T-helper 2 cell treated with Interferon-gamma antibody and Interleukin-4, amounts not matched to agents 5 μg/mL and 100 μg/mL, for 36 hours (primary cell): ENCODE measurements around the gene ADARB2.

Experiments used
- DNase-seq: peaks from one replicate; pipeline ENCODE4 v3.0.0; 2021; ENCODE audit warnings: low spot score
- H3K27ac Mint-ChIP-seq: one replicate; pipeline ENCODE4 v1.8.0; 2021; ENCODE audit warnings: mild to moderate bottlenecking, mixed read lengths
- H3K27me3 Mint-ChIP-seq: one replicate; pipeline ENCODE4 v1.8.0; 2021; ENCODE audit warnings: low read depth, mixed read lengths
- H3K36me3 Mint-ChIP-seq: one replicate; pipeline ENCODE4 v1.8.0; 2021; ENCODE audit warnings: low read depth, mixed read lengths
- H3K4me1 Mint-ChIP-seq: one replicate; pipeline ENCODE4 v1.8.0; 2021; ENCODE audit warnings: low read depth, mixed read lengths
- H3K4me3 Mint-ChIP-seq: one replicate; pipeline ENCODE4 v1.8.0; 2022; ENCODE audit warnings: mild to moderate bottlenecking, moderate library complexity, mixed read lengths
- H3K9me3 Mint-ChIP-seq: one replicate; pipeline ENCODE4 v1.8.0; 2021; ENCODE audit warnings: mixed read lengths

ADARB2 gene

DNA sequence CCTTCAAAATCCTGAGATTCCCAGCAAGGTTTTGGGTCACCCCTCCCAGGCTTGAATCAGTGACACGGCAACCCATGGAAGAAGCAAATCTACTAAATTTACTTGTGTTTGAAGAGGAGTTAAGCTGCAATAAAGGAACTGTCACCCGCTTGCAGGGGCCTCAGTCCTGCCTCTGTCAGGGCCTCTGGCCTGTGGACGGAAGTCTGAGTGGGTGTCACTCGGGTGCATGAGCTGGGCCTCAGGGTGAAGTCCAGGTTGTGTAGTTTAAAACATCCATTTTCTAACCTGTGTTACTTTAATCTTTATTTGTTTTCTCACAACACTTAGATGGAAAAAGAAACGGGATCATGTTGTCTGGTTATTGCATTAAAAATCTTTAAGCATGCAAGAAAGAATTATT is 234.9 kb downstream of the ADARB2 start:
- Mint-ChIP-seq H3K27ac (no peak overlapping the region), H3K27me3 (no peaks in the 10 kb centered on the region), H3K4me3 (no peak overlapping the region), H3K36me3 (no peaks in the 10 kb centered on the region), H3K9me3 (no peaks in the 10 kb centered on the region), H3K4me1 (no peaks in the 10 kb centered on the region)
- DNase-seq = no peak

DNA sequence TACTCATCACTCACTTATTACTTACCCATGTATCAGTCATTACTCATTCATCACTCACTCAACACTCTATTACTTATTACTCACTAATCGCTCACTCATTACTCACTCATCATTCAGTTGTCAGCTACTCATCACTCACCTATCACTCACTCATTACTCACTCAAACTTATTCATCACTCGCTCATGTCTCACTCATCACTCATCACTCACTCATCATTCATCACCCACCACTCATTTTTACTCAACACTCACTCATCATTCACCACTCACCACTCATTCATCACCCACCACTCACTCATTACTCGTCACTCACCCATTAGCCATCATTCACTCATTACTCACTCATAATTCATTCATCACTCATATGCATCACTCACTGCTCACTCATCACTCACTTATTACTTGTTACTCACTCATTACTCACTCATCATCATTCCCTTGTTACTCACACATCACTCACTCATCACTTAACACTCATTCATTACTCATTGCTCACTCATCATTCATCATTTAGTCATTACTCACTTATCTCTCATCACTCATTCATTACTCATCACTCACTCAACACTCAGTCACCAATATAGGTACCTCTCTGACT is 237.9 kb downstream of the ADARB2 start:
- no peaks in the 10 kb centered on the region for H3K36me3 Mint-ChIP-seq
- H3K9me3 Mint-ChIP-seq = no peaks in the 10 kb centered on the region
- H3K27me3 Mint-ChIP-seq = no peaks in the 10 kb centered on the region
- no peak for DNase-seq
- no peak overlapping the region for H3K27ac Mint-ChIP-seq
- H3K4me1 Mint-ChIP-seq = no peaks in the 10 kb centered on the region
- no peak overlapping the region for H3K4me3 Mint-ChIP-seq

DNA sequence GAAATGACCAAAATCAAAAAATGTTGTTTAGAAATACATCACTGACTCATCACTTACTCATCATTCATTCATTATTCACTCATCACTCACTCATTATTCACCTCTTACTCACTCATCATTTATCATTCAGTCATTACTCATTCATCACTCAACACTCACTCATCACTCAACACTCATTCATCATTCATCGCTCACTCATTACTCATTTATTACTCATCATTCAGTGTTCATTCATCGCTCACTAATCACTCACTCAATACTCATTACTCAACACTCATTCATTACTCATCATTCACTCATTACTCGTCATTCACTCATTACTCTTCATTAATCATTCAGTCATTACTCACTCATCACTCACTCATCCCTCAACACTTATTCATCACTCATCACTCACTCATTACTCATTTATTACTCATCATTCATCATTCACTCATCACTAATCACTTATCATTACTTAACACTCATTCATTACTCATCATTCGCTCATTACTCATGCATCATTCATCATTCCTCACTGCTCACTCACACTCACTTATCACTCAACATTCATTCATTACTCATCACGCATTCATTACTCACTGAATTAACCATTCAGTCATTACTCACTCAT is 238.5 kb downstream of the ADARB2 start:
- DNase-seq = no peak
- Mint-ChIP-seq H3K4me3 (no peak overlapping the region), H3K27me3 (no peaks in the 10 kb centered on the region), H3K9me3 (no peaks in the 10 kb centered on the region), H3K27ac (no peak overlapping the region), H3K36me3 (no peaks in the 10 kb centered on the region), H3K4me1 (no peaks in the 10 kb centered on the region)

DNA sequence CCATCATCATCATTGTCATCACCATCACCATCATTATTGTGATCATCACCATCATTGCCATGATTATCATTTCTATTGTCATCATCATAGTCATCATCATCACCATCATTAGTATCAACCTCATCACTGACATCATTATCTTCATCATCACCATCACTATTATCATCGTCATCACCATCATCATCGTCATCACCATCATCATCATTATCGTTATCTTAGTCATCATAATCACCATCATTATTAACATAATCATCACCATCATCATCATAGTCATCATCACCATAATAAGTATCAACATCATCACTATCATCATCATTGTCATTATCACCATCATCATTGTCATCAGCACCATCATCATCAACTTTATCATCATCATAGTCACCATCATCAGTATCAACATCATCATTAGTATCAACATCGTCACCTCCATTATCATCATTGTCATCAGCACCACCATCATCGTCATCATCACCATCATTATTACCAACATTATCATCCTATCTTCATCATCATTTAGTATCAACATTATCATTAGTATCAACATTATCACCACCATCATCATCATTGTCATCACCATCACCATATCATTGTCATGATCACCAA is 241.3 kb downstream of the ADARB2 start:
- Mint-ChIP-seq H3K4me1 (no peaks in the 10 kb centered on the region), H3K9me3 (no peaks in the 10 kb centered on the region), H3K27ac (no peak overlapping the region), H3K4me3 (no peak overlapping the region), H3K36me3 (no peaks in the 10 kb centered on the region), H3K27me3 (no peaks in the 10 kb centered on the region)
- no peak for DNase-seq

DNA sequence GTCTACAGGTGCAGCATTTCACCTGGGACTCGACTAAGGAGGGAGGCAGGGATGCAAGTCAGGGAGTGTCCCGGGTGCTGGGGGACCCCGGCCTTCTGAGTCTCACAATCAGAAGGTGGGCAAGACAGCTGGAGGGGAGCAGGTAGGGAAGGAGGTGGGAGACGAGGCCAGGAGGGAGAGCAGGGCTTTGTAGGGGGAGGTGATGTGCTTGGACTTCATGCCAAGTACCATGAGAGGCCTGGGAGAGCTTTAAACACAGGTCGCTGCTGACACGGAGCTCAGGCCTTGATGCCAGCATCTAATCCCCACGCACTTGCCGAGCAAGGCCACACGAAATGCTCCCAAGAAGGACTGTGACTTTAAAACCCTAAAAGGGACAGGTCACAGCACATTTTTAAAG is 244.7 kb downstream of the ADARB2 start:
- DNase-seq = no peak
- Mint-ChIP-seq H3K36me3 (no peaks in the 10 kb centered on the region), H3K4me1 (no peaks in the 10 kb centered on the region), H3K4me3 (no peak overlapping the region), H3K27ac (no peak overlapping the region), H3K9me3 (no peaks in the 10 kb centered on the region), H3K27me3 (no peaks in the 10 kb centered on the region)

DNA sequence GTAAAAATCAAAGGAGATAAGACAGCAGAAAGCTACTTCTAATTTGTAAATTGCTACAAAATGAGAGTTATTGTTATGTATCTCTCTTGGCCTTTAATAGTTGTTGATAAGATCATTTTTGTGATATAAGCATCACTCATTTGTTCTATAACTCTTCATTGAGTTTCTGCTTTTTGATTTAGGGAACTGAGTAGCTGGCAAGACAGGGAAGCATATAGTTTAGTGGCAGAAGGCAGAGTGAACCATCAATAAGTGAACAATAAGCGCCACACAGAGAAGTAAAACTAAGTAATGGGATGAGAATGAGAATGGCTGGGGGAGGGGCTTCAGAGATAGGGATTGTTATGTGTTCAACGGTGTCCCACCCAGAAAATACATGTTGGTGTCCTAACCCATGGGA is 245.4 kb downstream of the ADARB2 start:
- no peak overlapping the region for H3K27ac Mint-ChIP-seq

DNA sequence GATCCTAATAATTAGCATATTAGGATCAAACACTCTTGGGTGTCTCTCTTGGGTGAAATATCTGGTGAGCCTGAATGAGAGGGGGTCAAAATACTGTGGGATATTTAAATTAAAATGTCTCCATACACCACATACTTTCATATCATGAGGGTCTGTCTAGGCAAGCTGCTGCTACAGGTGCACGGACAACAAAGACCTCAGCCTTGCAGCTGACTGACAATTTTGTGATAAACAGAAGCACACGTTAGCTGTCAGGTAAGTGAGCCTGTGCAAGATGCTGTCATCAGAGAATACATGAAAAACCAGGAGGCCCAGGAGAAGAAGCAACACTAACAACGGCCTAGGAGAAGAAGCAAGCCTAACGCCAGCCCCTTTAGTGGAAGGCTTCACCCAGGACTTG is 247.5 kb downstream of the ADARB2 start:
- H3K27me3 Mint-ChIP-seq = no peaks in the 10 kb centered on the region

More for the DNA sequence above, 245.4 kb downstream of the ADARB2 start:
- H3K4me1 Mint-ChIP-seq = no peaks in the 10 kb centered on the region
- DNase-seq = no peak
- H3K27me3 Mint-ChIP-seq = no peaks in the 10 kb centered on the region
- H3K9me3 Mint-ChIP-seq = no peaks in the 10 kb centered on the region
- no peak overlapping the region for H3K4me3 Mint-ChIP-seq
- H3K36me3 Mint-ChIP-seq = no peaks in the 10 kb centered on the region

DNA sequence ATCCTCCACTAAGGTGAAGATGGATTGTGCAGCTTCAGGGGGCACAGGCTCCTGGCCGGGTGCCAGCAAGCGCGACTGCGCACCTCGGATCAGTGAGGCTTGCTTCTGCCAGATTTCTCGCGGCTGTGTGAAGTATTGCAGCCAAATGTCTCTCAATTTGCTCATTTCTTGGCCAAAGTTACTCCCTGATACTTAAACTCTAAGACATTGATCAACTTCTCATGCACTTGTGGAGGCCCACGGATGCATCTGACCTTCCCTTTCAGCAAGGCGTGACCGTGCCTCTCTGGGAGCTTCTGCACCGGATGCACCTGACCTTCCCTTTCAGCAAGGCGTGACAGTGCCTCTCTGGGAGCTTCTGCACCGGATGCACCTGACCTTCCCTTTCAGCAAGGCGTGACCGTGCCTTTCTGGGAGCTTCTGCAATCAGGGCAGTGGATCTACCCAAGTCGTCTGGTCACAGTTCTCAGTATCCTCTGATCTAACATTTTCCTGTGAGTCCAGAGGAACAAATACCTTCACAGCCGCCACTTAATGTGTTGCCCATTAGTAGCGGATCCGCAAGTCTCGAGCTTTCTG is 248.3 kb downstream of the ADARB2 start:
- H3K4me3 Mint-ChIP-seq = no peak overlapping the region
- no peak for DNase-seq
- no peaks in the 10 kb centered on the region for H3K4me1 Mint-ChIP-seq
- no peaks in the 10 kb centered on the region for H3K9me3 Mint-ChIP-seq
- no peak overlapping the region for H3K27ac Mint-ChIP-seq
- no peaks in the 10 kb centered on the region for H3K36me3 Mint-ChIP-seq
- no peaks in the 10 kb centered on the region for H3K27me3 Mint-ChIP-seq

More for the DNA sequence above, 247.5 kb downstream of the ADARB2 start:
- Mint-ChIP-seq H3K4me1 (no peaks in the 10 kb centered on the region), H3K4me3 (no peak overlapping the region), H3K9me3 (no peaks in the 10 kb centered on the region), H3K36me3 (no peaks in the 10 kb centered on the region), H3K27ac (no peak overlapping the region)
- DNase-seq = no peak

DNA sequence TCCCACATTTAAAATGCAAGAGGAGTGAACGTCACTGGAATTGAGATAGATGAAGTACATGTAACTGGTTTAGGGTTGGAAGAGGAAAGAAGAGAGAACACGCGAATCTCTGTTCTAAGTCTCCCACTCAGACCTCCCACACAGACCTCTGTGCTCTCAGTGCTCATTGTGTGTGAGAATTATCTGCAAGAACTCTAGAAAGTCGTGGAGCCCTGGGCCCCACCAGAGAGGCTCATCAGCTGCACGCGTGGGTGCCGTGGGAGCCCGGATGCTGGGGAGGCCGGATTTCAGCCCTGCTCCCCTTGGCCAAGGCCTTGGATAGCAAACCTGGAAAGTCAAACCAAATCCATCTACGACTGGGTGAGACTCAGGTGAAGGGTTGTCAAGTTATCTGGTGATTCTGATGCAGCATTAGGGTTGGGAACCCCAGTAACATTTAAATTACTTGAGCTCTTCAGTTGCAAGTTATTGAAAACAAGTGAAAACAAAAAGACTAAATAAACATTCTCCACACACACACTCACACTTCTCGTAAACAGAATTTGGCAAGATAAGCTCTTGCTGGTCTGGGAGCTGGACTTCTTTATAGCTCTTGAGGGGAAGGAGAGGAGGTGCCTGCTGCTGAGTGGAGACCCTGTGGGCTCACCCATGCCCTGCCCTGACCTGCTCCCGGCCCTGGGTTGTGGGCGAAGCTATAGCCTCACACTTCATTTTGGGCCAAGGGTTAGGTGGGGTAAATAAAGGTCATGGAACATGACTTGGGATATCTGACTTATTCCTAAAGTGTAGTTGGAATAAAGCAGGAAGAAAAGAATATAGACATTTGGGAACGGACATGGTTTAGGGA is 250.3 kb downstream of the ADARB2 start:
- no peaks in the 10 kb centered on the region for H3K9me3 Mint-ChIP-seq
- no peak for DNase-seq
- no peaks in the 10 kb centered on the region for H3K36me3 Mint-ChIP-seq
- no peak overlapping the region for H3K4me3 Mint-ChIP-seq
- no peaks in the 10 kb centered on the region for H3K4me1 Mint-ChIP-seq
- H3K27me3 Mint-ChIP-seq = no peaks in the 10 kb centered on the region
- no peak overlapping the region for H3K27ac Mint-ChIP-seq

DNA sequence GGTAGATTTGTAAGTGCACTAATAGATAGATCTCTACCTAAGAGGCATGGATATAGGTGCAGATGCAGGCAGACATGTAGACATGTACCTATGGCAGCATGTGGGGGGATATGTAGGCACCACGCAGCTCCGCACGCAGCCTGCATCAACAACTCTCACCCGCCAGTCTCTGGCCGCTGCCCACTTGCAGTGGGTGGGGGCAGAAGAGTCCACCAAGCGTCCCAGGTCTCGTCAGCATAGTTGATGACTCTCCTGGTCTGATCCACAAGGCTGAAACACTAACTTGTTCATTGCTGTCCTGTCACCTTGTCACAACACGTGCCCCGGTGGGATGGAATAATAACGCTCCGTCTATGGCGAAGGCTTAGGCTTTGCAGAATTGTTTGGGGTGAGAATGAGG is 252.0 kb downstream of the ADARB2 start:
- no peak overlapping the region for H3K27ac Mint-ChIP-seq
- DNase-seq = no peak
- no peaks in the 10 kb centered on the region for H3K27me3 Mint-ChIP-seq
- no peaks in the 10 kb centered on the region for H3K9me3 Mint-ChIP-seq
- H3K36me3 Mint-ChIP-seq = no peaks in the 10 kb centered on the region
- no peaks in the 10 kb centered on the region for H3K4me1 Mint-ChIP-seq
- H3K4me3 Mint-ChIP-seq = no peak overlapping the region

DNA sequence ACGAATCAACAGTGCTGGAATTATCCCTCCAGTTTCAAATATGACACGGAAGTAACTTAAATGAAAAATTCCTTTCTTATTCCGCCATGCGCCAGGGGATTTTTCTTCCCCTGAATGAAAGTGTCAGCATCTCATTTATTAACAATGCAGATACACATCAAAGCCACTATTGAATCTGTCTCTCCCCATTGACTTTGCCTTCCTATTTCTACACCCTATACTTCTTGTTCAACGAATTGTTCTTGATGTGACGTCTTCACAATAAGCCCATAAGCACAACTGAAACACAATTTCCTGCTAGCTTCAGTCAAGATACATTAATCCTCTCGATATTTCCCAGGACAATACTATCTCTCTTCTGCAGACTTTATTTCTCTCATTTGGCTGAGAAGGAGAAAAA is 253.5 kb downstream of the ADARB2 start:
- H3K4me3 Mint-ChIP-seq = no peak overlapping the region
- no peaks in the 10 kb centered on the region for H3K4me1 Mint-ChIP-seq
- no peaks in the 10 kb centered on the region for H3K36me3 Mint-ChIP-seq
- H3K27ac Mint-ChIP-seq = no peak overlapping the region
- no peaks in the 10 kb centered on the region for H3K27me3 Mint-ChIP-seq
- no peaks in the 10 kb centered on the region for H3K9me3 Mint-ChIP-seq
- DNase-seq = no peak

DNA sequence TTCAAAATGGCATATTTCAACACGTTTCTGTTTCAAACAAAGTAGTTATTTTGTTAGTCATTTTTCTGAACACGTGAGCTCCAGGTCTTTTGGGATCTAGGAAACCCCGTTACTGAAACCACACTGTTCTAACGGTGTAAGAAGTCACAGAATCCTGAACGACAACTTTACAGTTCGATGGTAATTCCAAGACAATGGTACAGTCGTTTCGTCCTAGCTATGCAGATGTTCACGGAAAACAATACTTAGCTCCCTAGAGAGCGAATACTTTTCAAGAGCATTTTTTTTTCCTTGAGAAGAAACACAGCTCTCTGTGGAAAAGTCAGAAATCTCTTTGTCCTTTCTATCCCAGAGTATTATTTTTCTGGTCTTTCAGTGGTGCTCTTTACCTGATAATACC is 254.1 kb downstream of the ADARB2 start:
- Mint-ChIP-seq H3K27ac (no peak overlapping the region), H3K4me3 (no peak overlapping the region), H3K9me3 (no peaks in the 10 kb centered on the region), H3K4me1 (no peaks in the 10 kb centered on the region), H3K36me3 (no peaks in the 10 kb centered on the region), H3K27me3 (no peaks in the 10 kb centered on the region)
- no peak for DNase-seq

DNA sequence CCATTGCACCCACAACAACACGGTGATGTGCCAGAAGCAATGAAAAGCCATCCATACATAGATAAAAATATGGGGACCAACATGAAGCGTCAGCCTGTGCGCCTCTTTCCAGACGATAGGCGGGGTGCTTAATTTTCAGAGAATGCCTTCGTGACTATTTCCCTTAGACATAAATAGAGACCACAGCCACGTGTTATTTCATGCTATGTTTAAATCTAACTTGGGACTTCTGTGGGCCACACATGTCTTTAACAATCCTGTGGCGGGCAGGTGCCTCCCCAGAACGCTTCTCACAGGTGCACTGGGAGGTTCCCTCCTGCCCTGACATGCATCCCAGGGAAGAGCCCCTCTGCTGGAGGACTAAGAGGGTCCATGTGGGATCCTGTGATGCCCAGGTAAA is 259.7 kb downstream of the ADARB2 start:
- H3K9me3 Mint-ChIP-seq = no peaks in the 10 kb centered on the region
- H3K4me1 Mint-ChIP-seq = no peaks in the 10 kb centered on the region
- DNase-seq = no peak
- no peak overlapping the region for H3K4me3 Mint-ChIP-seq
- H3K36me3 Mint-ChIP-seq = no peaks in the 10 kb centered on the region
- no peaks in the 10 kb centered on the region for H3K27me3 Mint-ChIP-seq
- no peak overlapping the region for H3K27ac Mint-ChIP-seq

DNA sequence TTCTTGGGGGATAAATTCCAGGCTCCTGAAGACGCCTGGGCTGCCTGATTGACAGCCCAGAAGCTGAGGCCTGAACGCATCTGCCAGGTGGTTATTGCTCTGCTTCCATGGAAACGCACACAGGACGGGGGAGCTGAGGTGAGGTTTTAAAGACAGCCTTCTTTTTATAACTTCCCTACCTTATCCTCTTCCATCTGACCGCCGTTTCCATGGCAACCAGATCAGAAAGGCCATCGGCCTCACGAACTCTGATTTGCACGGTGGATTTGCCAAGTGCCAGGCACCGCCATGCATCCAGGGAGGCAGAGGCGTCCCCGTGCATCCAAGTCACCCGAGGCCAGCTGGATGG is 260.9 kb downstream of the ADARB2 start:
- no peaks in the 10 kb centered on the region for H3K27me3 Mint-ChIP-seq
- H3K36me3 Mint-ChIP-seq = no peaks in the 10 kb centered on the region
- no peak overlapping the region for H3K27ac Mint-ChIP-seq
- DNase-seq = no peak
- H3K4me3 Mint-ChIP-seq = no peak overlapping the region
- no peaks in the 10 kb centered on the region for H3K4me1 Mint-ChIP-seq
- H3K9me3 Mint-ChIP-seq = no peaks in the 10 kb centered on the region
